GM06990 (cell line): ENCODE data around the gene SPECC1L.

Experiments used
- DNase-seq: peaks from one replicate; pipeline ENCODE4 v3.0.0-alpha.2; 2011; ENCODE audit not compliant: insufficient read length; ENCODE audit errors: extremely low read depth
- H3K27me3 ChIP-seq: replicated peaks from 2 replicates; pipeline ENCODE4 v1.6.0; 2011; ENCODE audit warnings: low read length; ENCODE audit not compliant: control insufficient read depth, insufficient read depth
- H3K36me3 ChIP-seq: 2 replicates; pipeline ENCODE4 v1.5.1; 2011; ENCODE audit warnings: low read length; ENCODE audit not compliant: control insufficient read depth, insufficient read depth
- H3K4me3 ChIP-seq: replicated peaks from 2 replicates; pipeline ENCODE4 v1.5.1; 2011; ENCODE audit warnings: low read depth, mild to moderate bottlenecking, control low read depth, low read length
- CTCF ChIP-seq: IDR thresholded peaks from 2 replicates; pipeline ENCODE4 v1.5.1; 2011; ENCODE audit warnings: low read length, control low read depth, mild to moderate bottlenecking, inconsistent platforms; ENCODE audit not compliant: insufficient read depth, poor library complexity, severe bottlenecking

Gene SPECC1L

GRCh38 chr22:24445481-24446259 is 175.0 kb downstream of the SPECC1L start:
- no peak for DNase-seq
- no peak for TF ChIP-seq CTCF
- H3K27me3 ChIP-seq = no peaks in the 10 kb centered on the region
- no peak overlapping the region for H3K4me3 ChIP-seq
- H3K36me3 ChIP-seq = peaks cover 30% of the 10 kb centered on the region

- DNase-seq = no peak
- H3K27me3 ChIP-seq = no peaks in the 10 kb centered on the region
- H3K36me3 ChIP-seq = peaks cover 24% of the 10 kb centered on the region
- no peak overlapping the region for H3K4me3 ChIP-seq
- TF ChIP-seq CTCF = no peak
These were observed 175.6 kb downstream of the SPECC1L start for GRCh38 chr22:24446260-24446611.

GRCh38 chr22:24450610-24451009 is 180.0 kb downstream of the SPECC1L start:
- no peak for TF ChIP-seq CTCF
- H3K36me3 ChIP-seq = peaks cover 4% of the 10 kb centered on the region
- no peaks in the 10 kb centered on the region for H3K27me3 ChIP-seq
- no peak overlapping the region for H3K4me3 ChIP-seq
- DNase-seq = no peak

GRCh38 chr22:24451162-24451561 is 180.5 kb downstream of the SPECC1L start:
- H3K36me3 ChIP-seq = no peaks in the 10 kb centered on the region
- H3K27me3 ChIP-seq = no peaks in the 10 kb centered on the region
- DNase-seq = no peak
- no peak overlapping the region for H3K4me3 ChIP-seq
- TF ChIP-seq CTCF = no peak

- DNase-seq = no peak
- Histone ChIP-seq H3K4me3 (no peak overlapping the region), H3K27me3 (no peaks in the 10 kb centered on the region), H3K36me3 (no peaks in the 10 kb centered on the region)
- no peak for TF ChIP-seq CTCF
These were observed 183.2 kb downstream of the SPECC1L start for GRCh38 chr22:24453853-24454252.

- DNase-seq = no peak
- Histone ChIP-seq H3K4me3 (no peak overlapping the region), H3K27me3 (no peaks in the 10 kb centered on the region), H3K36me3 (no peaks in the 10 kb centered on the region)
- no peak for TF ChIP-seq CTCF
These were observed 184.4 kb downstream of the SPECC1L start for GRCh38 chr22:24455039-24455438.
